ENCODE results near the gene SAMD11. TPM values are rescaled to one million over a fixed set of nuclear protein-coding genes. Genes with fewer than 3 reads are reported as not detected.

SAMD11 gene
- total and polyA plus RNA-seq, 2 of the 13 experiments (the other 11 are each of a cell fraction or from before 2014, with no cell fraction given): 0.11 TPM; not detected in 1

DNA sequence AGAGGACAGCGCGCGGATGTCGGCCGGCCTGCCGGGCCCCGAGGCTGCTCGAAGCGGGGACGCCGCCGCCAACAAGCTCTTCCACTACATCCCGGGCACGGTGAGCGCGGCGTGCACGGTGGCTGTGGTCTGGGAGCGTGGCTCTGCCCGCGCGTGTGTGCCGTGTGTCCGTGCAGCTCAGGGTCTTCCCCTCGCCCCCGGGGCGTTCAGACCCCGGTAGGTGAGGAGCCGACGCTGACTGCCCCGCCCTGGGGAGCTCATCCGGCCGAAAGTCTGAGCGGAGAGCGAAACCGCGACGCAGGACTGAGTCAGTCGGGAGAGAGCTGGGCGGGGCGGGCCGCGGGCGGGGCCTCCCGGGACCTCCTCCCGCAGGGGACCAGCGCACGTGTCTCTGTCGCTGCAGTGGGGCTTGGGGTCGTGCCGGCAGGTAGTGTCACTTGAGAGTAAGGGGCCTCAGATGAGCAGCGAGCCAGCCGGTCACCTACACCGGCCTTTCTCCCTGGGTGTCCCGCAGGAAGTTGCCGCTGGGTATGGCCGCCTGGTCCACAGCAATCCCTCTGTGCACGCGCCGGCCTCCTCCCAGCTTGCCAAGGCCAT is 43.1 kb downstream of the SAMD11 start (continued):
- TF ChIP-seq, protein P1, sequence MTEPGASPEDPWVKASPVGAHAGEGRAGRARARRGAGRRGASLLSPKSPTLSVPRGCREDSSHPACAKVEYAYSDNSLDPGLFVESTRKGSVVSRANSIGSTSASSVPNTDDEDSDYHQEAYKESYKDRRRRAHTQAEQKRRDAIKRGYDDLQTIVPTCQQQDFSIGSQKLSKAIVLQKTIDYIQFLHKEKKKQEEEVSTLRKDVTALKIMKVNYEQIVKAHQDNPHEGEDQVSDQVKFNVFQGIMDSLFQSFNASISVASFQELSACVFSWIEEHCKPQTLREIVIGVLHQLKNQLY (CRISPR knock-in tag; IDR thresholded peaks at IDR 0.05): no peak
- TF ChIP-seq ZNF619 (CRISPR knock-in tag; IDR thresholded peaks at IDR 0.05) (no peak), ARNT2 (CRISPR knock-in tag; IDR thresholded peaks at IDR 0.05; ENCODE audit: low read depth) (peak; percentile 71), MEF2D (CRISPR knock-in tag; IDR thresholded peaks at IDR 0.05) (no peak), RARA (CRISPR knock-in tag; IDR thresholded peaks at IDR 0.05) (no peak; the same call in 1 of the 2 replicates), ARHGAP35 (CRISPR knock-in tag; IDR thresholded peaks at IDR 0.05; ENCODE audit: borderline replicate concordance) (no peak), ZNF34 (CRISPR knock-in tag; IDR thresholded peaks at IDR 0.05; ENCODE audit: borderline replicate concordance) (0 out of 2 replicates have a peak, but pooled peaks have one; percentile 37), MED13 (CRISPR knock-in tag; IDR thresholded peaks at IDR 0.05) (no peak), DMAP1 (CRISPR knock-in tag; IDR thresholded peaks at IDR 0.05) (peak; percentile 30; the same call in 1 of the 2 replicates), HNRNPUL1 (IDR thresholded peaks at IDR 0.05; ENCODE audit: low read depth, low read length) (no peak), GPN1 (CRISPR knock-in tag; IDR thresholded peaks at IDR 0.05; ENCODE audit: borderline replicate concordance) (no peak)
- TF ChIP-seq, protein P2, sequence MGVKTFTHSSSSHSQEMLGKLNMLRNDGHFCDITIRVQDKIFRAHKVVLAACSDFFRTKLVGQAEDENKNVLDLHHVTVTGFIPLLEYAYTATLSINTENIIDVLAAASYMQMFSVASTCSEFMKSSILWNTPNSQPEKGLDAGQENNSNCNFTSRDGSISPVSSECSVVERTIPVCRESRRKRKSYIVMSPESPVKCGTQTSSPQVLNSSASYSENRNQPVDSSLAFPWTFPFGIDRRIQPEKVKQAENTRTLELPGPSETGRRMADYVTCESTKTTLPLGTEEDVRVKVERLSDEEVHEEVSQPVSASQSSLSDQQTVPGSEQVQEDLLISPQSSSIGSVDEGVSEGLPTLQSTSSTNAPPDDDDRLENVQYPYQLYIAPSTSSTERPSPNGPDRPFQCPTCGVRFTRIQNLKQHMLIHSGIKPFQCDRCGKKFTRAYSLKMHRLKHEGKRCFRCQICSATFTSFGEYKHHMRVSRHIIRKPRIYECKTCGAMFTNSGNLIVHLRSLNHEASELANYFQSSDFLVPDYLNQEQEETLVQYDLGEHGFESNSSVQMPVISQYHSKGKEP (CRISPR knock-in tag; IDR thresholded peaks at IDR 0.05): no peak
- TF ChIP-seq, protein P3, sequence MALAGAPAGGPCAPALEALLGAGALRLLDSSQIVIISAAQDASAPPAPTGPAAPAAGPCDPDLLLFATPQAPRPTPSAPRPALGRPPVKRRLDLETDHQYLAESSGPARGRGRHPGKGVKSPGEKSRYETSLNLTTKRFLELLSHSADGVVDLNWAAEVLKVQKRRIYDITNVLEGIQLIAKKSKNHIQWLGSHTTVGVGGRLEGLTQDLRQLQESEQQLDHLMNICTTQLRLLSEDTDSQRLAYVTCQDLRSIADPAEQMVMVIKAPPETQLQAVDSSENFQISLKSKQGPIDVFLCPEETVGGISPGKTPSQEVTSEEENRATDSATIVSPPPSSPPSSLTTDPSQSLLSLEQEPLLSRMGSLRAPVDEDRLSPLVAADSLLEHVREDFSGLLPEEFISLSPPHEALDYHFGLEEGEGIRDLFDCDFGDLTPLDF (CRISPR knock-in tag; IDR thresholded peaks at IDR 0.05): no peak
- TF ChIP-seq, protein P4, sequence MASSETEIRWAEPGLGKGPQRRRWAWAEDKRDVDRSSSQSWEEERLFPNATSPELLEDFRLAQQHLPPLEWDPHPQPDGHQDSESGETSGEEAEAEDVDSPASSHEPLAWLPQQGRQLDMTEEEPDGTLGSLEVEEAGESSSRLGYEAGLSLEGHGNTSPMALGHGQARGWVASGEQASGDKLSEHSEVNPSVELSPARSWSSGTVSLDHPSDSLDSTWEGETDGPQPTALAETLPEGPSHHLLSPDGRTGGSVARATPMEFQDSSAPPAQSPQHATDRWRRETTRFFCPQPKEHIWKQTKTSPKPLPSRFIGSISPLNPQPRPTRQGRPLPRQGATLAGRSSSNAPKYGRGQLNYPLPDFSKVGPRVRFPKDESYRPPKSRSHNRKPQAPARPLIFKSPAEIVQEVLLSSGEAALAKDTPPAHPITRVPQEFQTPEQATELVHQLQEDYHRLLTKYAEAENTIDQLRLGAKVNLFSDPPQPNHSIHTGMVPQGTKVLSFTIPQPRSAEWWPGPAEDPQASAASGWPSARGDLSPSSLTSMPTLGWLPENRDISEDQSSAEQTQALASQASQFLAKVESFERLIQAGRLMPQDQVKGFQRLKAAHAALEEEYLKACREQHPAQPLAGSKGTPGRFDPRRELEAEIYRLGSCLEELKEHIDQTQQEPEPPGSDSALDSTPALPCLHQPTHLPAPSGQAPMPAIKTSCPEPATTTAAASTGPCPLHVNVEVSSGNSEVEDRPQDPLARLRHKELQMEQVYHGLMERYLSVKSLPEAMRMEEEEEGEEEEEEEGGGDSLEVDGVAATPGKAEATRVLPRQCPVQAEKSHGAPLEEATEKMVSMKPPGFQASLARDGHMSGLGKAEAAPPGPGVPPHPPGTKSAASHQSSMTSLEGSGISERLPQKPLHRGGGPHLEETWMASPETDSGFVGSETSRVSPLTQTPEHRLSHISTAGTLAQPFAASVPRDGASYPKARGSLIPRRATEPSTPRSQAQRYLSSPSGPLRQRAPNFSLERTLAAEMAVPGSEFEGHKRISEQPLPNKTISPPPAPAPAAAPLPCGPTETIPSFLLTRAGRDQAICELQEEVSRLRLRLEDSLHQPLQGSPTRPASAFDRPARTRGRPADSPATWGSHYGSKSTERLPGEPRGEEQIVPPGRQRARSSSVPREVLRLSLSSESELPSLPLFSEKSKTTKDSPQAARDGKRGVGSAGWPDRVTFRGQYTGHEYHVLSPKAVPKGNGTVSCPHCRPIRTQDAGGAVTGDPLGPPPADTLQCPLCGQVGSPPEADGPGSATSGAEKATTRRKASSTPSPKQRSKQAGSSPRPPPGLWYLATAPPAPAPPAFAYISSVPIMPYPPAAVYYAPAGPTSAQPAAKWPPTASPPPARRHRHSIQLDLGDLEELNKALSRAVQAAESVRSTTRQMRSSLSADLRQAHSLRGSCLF (CRISPR knock-in tag; IDR thresholded peaks at IDR 0.05; ENCODE audit: borderline replicate concordance): no peak
- TF ChIP-seq, protein P5, sequence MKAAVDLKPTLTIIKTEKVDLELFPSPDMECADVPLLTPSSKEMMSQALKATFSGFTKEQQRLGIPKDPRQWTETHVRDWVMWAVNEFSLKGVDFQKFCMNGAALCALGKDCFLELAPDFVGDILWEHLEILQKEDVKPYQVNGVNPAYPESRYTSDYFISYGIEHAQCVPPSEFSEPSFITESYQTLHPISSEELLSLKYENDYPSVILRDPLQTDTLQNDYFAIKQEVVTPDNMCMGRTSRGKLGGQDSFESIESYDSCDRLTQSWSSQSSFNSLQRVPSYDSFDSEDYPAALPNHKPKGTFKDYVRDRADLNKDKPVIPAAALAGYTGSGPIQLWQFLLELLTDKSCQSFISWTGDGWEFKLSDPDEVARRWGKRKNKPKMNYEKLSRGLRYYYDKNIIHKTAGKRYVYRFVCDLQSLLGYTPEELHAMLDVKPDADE (CRISPR knock-in tag; IDR thresholded peaks at IDR 0.05): no peak
- TF ChIP-seq, protein P6, sequence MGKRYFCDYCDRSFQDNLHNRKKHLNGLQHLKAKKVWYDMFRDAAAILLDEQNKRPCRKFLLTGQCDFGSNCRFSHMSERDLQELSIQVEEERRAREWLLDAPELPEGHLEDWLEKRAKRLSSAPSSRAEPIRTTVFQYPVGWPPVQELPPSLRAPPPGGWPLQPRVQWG (CRISPR knock-in tag; IDR thresholded peaks at IDR 0.05; ENCODE audit: borderline replicate concordance, low read depth): no peak

Measured in HepG2 (cell line).